Daoy (cell line): Measurements from ENCODE around the gene PRR35. TPM values are rescaled to one million over a fixed set of nuclear protein-coding genes. Genes with fewer than 3 reads are reported as not detected.

Source experiments
- DNase-seq: peaks from one replicate; pipeline ENCODE4 v3.0.0-alpha.2; 2015; ENCODE audit warnings: low read depth
- total RNA-seq: library from RNA; depleted of rRNA; stranded (reverse); fragments of >200 nt; shearing (Covaris generic); gene quantifications from 2 replicates; pipeline ENCODE4 v1.2.3, GENCODE V29; 2014

The PRR35 gene
- total RNA-seq, 1 experiment from 2014 or later, result 0.23 TPM

GRCh38 chr16:561957-562938 is 2.1 kb downstream of the PRR35 start:
- no peak for DNase-seq

DNA sequence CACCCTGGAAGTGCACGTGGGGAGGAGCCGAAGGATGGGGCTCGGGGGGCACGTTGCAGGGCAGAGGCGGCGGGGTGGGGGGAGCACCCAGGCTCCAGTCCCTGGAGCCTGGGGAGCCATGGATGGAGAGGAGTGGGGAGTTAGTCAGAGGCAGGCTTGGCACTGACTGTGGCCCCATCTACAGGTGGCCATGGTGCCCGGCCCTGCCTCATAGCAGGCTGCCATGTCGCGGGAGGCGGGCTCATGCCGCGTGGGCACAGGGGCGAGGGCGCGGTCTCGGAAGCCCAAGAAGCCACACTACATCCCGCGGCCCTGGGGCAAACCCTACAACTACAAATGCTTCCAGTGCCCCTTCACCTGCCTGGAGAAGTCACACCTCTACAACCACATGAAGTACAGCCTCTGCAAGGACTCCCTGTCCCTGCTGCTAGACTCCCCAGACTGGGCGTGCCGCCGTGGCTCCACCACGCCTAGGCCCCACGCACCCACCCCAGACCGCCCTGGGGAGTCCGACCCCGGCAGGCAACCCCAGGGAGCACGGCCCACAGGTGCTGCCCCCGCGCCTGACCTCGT is 3.0 kb downstream of the PRR35 start:
- DNase-seq, result no peak

GRCh38 chr16:564690-565418 is 4.7 kb downstream of the PRR35 start:
- no peak for DNase-seq

- DNase-seq, result no peak
These were observed 5.5 kb downstream of the PRR35 start for GRCh38 chr16:565419-566330.

DNA sequence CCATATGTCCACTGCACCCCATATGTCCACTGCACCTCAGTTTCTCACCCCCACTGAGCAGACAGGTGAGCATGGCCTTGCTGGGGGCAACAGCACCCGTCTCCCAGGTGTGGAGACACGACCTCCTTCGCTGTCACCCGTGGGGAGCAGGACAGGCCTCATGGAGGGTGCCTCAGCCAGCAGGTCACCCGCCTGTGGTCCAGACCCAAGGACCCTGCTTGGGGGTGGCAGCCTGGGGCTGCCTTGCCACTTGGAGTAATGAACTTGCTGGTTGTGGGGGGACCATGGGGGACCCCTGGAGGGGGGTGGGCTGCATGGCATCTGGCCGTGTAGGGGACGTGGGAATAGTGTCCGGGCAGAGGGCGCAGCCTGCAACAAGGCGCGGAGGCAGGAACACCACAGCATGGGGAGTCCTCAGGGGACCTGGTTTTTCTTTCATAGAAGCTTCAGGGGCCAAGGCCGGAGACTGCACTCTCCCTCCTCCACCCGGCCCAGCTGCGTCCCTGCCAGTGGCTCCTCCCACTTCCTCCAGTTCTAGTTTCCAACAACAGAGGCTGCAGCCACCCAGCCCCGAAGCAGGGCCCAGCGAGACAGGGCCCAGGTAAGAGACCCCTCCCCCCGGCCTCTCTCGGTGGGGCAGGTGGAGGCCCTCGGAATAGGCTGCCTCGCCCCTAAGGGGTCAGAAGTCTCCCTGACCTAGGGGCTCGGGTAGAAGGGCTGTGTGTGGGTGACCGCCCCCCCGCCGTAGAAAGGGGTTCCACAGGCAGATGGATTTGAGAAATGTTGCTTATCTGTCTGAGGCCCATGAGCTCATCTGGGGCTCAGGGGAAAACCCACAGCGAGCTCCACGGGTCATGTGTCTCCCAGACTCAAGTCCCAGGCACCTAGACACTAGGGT is 6.5 kb downstream of the PRR35 start, which contains the start of gene NHLRC4:
TSS of gene NHLRC4 (plus strand) at position 531 of the 898 bp plus-strand sequence. CDS start 1,043 bp downstream, outside the sequence.
- peak; percentile 49 for DNase-seq

DNA sequence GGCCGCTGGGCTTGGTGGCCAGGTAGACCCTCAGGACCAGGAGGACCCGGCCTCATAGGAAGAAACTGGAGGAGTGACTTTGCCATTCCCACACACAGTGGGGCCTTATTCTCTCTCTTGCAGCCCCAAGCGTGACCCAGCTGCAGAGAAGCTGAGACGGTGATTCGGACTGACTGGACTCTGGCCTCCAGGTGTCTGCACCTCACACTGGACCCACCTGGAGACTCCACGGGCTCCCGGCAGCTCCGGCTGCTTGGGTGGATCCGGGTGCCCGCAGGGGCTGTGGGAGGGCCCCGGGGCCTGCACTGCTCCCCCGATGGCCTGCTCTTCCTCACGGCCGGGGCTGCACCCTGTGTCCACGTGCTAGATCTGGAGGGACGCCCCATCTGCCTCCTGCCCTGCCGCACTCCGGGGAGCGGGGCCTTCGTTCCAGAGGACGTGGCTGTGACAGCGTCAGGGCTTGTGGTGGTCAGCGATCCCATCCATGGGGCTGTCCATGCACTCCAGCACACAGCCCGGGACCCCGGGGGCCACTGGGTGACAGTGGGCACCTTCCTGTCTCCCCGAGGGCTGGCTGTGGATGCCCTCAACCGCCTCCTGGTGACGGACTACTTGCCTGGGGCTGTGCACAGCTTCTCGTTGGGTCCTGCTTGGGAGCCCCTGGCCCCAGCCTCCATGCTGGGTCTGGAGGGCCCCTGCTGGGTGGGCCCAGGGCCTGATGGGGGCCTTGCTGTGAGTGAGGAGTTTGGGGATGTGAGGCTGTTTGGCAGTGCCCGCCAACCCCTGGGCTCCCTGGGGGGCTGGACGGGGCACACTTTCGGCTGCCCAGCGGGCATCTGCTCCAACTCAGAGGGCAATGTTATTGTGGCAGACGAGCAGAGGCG is 7.4 kb downstream of the PRR35 start:
- DNase-seq, result no peak

GRCh38 chr16:568401-569258 is 8.4 kb downstream of the PRR35 start:
- no peak for DNase-seq

DNA sequence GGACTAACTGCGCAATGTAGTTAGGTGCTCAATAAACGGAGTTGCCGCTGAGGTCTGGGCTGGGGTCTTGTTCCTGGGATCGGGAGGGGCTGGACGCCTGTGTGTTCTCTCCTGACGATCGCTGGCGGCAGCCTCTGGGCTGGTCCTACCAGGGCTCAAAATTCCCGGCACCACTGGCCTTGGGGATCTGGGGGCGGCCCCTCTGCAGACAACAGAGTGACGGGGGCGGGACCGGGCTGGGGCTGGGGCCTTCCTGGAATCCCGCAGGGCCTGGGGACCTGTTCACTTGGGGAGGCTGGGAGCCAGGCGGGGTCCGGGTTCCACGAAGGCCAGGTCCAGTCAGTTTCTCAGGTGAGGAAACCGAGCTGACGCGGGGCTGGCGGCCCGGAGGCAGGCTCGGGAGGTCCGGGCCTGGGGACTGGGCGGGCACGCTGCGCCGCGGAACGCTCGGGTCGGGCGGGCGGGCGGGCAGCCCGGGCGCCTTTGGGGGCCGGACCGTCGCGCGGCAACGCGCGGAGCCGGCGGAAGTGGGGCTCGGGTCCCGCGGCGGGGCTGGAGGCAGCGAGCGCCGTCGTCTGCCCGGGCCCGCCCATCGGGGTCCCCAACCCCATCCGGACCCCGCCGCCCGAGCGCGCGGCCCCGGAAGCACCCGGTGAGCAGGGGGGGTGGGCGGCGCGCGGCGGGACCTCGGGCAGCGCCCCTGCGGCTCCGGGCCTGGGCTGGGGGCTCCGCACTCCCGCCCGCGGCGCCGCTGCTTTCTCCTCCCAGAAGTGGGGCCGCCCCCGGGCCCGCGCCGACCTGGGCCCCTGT is 9.5 kb downstream of the PRR35 start, which contains the start of gene PIGQ:
TSS of gene PIGQ (plus strand) at position 524 of the 810 bp plus-strand sequence. CDS start 4,107 bp downstream, outside the sequence.
- DNase-seq, result peak; percentile 60

GRCh38 chr16:572865-573650 is 12.9 kb downstream of the PRR35 start:
- DNase-seq, result no peak

DNA sequence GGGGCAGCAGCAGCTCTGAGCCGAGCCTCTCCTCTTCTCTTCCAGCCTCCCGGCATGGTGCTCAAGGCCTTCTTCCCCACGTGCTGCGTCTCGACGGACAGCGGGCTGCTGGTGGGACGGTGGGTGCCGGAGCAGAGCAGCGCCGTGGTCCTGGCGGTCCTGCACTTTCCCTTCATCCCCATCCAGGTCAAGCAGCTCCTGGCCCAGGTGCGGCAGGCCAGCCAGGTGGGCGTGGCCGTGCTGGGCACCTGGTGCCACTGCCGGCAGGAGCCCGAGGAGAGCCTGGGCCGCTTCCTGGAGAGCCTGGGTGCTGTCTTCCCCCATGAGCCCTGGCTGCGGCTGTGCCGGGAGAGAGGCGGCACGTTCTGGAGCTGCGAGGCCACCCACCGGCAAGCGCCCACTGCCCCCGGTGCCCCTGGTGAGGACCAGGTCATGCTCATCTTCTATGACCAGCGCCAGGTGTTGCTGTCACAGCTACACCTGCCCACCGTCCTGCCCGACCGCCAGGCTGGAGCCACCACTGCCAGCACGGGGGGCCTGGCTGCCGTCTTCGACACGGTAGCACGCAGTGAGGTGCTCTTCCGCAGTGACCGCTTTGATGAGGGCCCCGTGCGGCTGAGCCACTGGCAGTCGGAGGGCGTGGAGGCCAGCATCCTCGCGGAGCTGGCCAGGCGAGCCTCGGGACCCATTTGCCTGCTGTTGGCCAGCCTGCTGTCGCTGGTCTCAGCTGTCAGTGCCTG is 14.0 kb downstream of the PRR35 start:
- no peak for DNase-seq

DNA sequence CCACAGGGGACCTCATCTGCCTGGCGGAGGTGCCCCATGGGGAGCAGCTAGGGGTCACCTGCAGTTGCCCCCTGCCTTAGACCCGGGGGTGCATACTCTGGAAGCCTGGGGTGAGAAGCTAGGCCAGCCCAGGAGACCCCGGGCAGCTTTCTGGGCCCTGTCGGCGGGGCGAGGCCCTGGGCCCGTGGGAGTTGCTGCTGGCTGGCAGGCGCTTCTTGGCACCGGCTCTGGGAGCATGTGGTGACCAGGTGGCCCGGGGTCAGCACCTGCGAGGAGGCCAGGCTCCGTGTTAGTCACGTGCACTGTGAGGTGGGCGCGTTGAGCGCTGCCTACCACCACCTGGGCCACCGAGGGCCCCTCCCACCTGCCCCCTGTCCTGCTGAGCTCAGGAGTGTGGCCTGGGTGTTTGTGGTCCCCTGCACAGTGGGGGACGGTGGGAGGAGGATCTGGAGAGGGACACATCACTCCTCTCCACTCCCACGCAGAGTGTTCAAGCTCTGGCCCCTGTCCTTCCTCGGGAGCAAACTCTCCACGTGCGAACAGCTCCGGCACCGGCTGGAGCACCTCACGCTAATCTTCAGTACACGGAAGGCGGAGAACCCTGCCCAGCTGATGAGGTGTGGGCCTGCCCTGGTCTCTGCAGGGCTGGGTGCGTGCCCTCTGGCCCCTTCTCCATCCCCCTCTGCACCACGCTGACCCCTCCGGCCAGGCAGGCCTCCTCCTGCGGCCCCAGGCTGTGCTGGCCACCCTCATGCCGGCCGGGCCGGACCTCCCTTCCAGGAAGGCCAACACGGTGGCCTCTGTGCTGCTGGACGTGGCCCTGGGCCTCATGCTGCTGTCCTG is 15.4 kb downstream of the PRR35 start:
- no peak for DNase-seq

- DNase-seq, result no peak
These were observed 16.1 kb downstream of the PRR35 start for GRCh38 chr16:576197-576822.

- no peak for DNase-seq
These were observed 16.6 kb downstream of the PRR35 start for GRCh38 chr16:576823-577201.

- DNase-seq, result no peak
These were observed 17.6 kb downstream of the PRR35 start for GRCh38 chr16:577796-578195.
